ENCODE measurements around the gene PRICKLE2.

The PRICKLE2 gene

GRCh38 chr3:64223791-64224745 is 1.2 kb downstream of the PRICKLE2 start:
- no peak for DNase-seq (ENCODE audit: low spot score in 2 of 2)
- H3K9me3 Mint-ChIP-seq: no peaks in the 10 kb centered on the region
- no peak for ATAC-seq (replicated peaks; ENCODE audit: extremely low read depth, poor library complexity, severe bottlenecking)
- no peaks in the 10 kb centered on the region for H3K4me1 Mint-ChIP-seq
- H3K27ac Mint-ChIP-seq (ENCODE audit: low read depth): no peak overlapping the region
- no peaks in the 10 kb centered on the region for H3K36me3 Mint-ChIP-seq (ENCODE audit: insufficient read depth)
- no peak overlapping the region for H3K4me3 Mint-ChIP-seq
- H3K27me3 Mint-ChIP-seq: peaks cover 20% of the 10 kb centered on the region

GRCh38 chr3:64222501-64223111 is 2.7 kb downstream of the PRICKLE2 start:
- no peak for DNase-seq (ENCODE audit: low spot score in 2 of 2)
- Mint-ChIP-seq H3K4me1 (no peaks in the 10 kb centered on the region), H3K36me3 (ENCODE audit: insufficient read depth) (no peaks in the 10 kb centered on the region), H3K27ac (ENCODE audit: low read depth) (no peak overlapping the region), H3K9me3 (no peaks in the 10 kb centered on the region), H3K4me3 (no peak overlapping the region), H3K27me3 (peaks cover 18% of the 10 kb centered on the region)
- ATAC-seq (replicated peaks; ENCODE audit: extremely low read depth, poor library complexity, severe bottlenecking): no peak

GRCh38 chr3:64221571-64222257 is 3.6 kb downstream of the PRICKLE2 start:
- H3K27ac Mint-ChIP-seq (ENCODE audit: low read depth): no peak overlapping the region
- no peaks in the 10 kb centered on the region for H3K9me3 Mint-ChIP-seq
- no peaks in the 10 kb centered on the region for H3K4me1 Mint-ChIP-seq
- H3K4me3 Mint-ChIP-seq: no peak overlapping the region
- DNase-seq (ENCODE audit: low spot score in 2 of 2) (no peak), ATAC-seq (replicated peaks; ENCODE audit: extremely low read depth, poor library complexity, severe bottlenecking) (no peak)
- H3K27me3 Mint-ChIP-seq: peaks cover 9% of the 10 kb centered on the region
- no peaks in the 10 kb centered on the region for H3K36me3 Mint-ChIP-seq (ENCODE audit: insufficient read depth)

- DNase-seq (ENCODE audit: low spot score in 2 of 2) (no peak), ATAC-seq (replicated peaks; ENCODE audit: extremely low read depth, poor library complexity, severe bottlenecking) (no peak)
- Mint-ChIP-seq H3K9me3 (no peaks in the 10 kb centered on the region), H3K27me3 (peaks cover 8% of the 10 kb centered on the region), H3K27ac (ENCODE audit: low read depth) (no peak overlapping the region), H3K4me3 (no peak overlapping the region), H3K36me3 (ENCODE audit: insufficient read depth) (no peaks in the 10 kb centered on the region), H3K4me1 (no peaks in the 10 kb centered on the region)
These were observed 4.9 kb downstream of the PRICKLE2 start for GRCh38 chr3:64220161-64220914.

- H3K27me3 Mint-ChIP-seq: no peaks in the 10 kb centered on the region
- DNase-seq (ENCODE audit: low spot score in 2 of 2) (no peak), ATAC-seq (replicated peaks; ENCODE audit: extremely low read depth, poor library complexity, severe bottlenecking) (no peak)
- no peaks in the 10 kb centered on the region for H3K9me3 Mint-ChIP-seq
- no peaks in the 10 kb centered on the region for H3K4me1 Mint-ChIP-seq
- H3K4me3 Mint-ChIP-seq: no peak overlapping the region
- H3K27ac Mint-ChIP-seq (ENCODE audit: low read depth): no peak overlapping the region
- no peaks in the 10 kb centered on the region for H3K36me3 Mint-ChIP-seq (ENCODE audit: insufficient read depth)
These were observed 6.5 kb downstream of the PRICKLE2 start for GRCh38 chr3:64218746-64219145.

GRCh38 chr3:64218329-64218728 is 6.9 kb downstream of the PRICKLE2 start:
- H3K4me3 Mint-ChIP-seq: no peak overlapping the region
- H3K4me1 Mint-ChIP-seq: no peaks in the 10 kb centered on the region
- no peaks in the 10 kb centered on the region for H3K27me3 Mint-ChIP-seq
- H3K36me3 Mint-ChIP-seq (ENCODE audit: insufficient read depth): no peaks in the 10 kb centered on the region
- H3K27ac Mint-ChIP-seq (ENCODE audit: low read depth): no peak overlapping the region
- no peak for DNase-seq (ENCODE audit: low spot score in 2 of 2)
- no peaks in the 10 kb centered on the region for H3K9me3 Mint-ChIP-seq
- no peak for ATAC-seq (replicated peaks; ENCODE audit: extremely low read depth, poor library complexity, severe bottlenecking)

- Mint-ChIP-seq H3K36me3 (ENCODE audit: insufficient read depth) (no peaks in the 10 kb centered on the region), H3K4me1 (no peaks in the 10 kb centered on the region), H3K4me3 (no peak overlapping the region), H3K9me3 (no peaks in the 10 kb centered on the region), H3K27ac (ENCODE audit: low read depth) (no peak overlapping the region), H3K27me3 (no peaks in the 10 kb centered on the region)
- no peak for ATAC-seq (replicated peaks; ENCODE audit: extremely low read depth, poor library complexity, severe bottlenecking)
- no peak for DNase-seq (ENCODE audit: low spot score in 2 of 2)
These were observed 8.8 kb downstream of the PRICKLE2 start for GRCh38 chr3:64216274-64217147.

GRCh38 chr3:64215559-64215958 is 9.7 kb downstream of the PRICKLE2 start:
- DNase-seq (ENCODE audit: low spot score in 2 of 2) (no peak), ATAC-seq (replicated peaks; ENCODE audit: extremely low read depth, poor library complexity, severe bottlenecking) (no peak)
- H3K9me3 Mint-ChIP-seq: no peaks in the 10 kb centered on the region
- no peaks in the 10 kb centered on the region for H3K36me3 Mint-ChIP-seq (ENCODE audit: insufficient read depth)
- H3K4me1 Mint-ChIP-seq: no peaks in the 10 kb centered on the region
- H3K27me3 Mint-ChIP-seq: no peaks in the 10 kb centered on the region
- no peak overlapping the region for H3K27ac Mint-ChIP-seq (ENCODE audit: low read depth)
- no peak overlapping the region for H3K4me3 Mint-ChIP-seq

- DNase-seq (ENCODE audit: low spot score in 2 of 2): no peak
These were observed 10.2 kb downstream of the PRICKLE2 start for GRCh38 chr3:64215103-64215502.

GRCh38 chr3:64214381-64215018 is 10.8 kb downstream of the PRICKLE2 start:
- no peaks in the 10 kb centered on the region for H3K27me3 Mint-ChIP-seq
- DNase-seq (ENCODE audit: low spot score in 2 of 2): no peak
- H3K27ac Mint-ChIP-seq (ENCODE audit: low read depth): no peak overlapping the region
- no peaks in the 10 kb centered on the region for H3K9me3 Mint-ChIP-seq
- no peak overlapping the region for H3K4me3 Mint-ChIP-seq
- H3K36me3 Mint-ChIP-seq (ENCODE audit: insufficient read depth): no peaks in the 10 kb centered on the region
- H3K4me1 Mint-ChIP-seq: no peaks in the 10 kb centered on the region
- no peak for ATAC-seq (replicated peaks; ENCODE audit: extremely low read depth, poor library complexity, severe bottlenecking)

More at GRCh38 chr3:64215103-64215502, 10.2 kb downstream of the PRICKLE2 start:
- Mint-ChIP-seq H3K36me3 (ENCODE audit: insufficient read depth) (no peaks in the 10 kb centered on the region), H3K27me3 (no peaks in the 10 kb centered on the region), H3K4me3 (no peak overlapping the region), H3K27ac (ENCODE audit: low read depth) (no peak overlapping the region), H3K4me1 (no peaks in the 10 kb centered on the region), H3K9me3 (no peaks in the 10 kb centered on the region)
- ATAC-seq (replicated peaks; ENCODE audit: extremely low read depth, poor library complexity, severe bottlenecking): no peak

GRCh38 chr3:64213962-64214379 is 11.3 kb downstream of the PRICKLE2 start:
- Mint-ChIP-seq H3K4me3 (no peak overlapping the region), H3K27me3 (no peaks in the 10 kb centered on the region), H3K9me3 (no peaks in the 10 kb centered on the region), H3K36me3 (ENCODE audit: insufficient read depth) (no peaks in the 10 kb centered on the region), H3K27ac (ENCODE audit: low read depth) (no peak overlapping the region), H3K4me1 (no peaks in the 10 kb centered on the region)
- DNase-seq (ENCODE audit: low spot score in 2 of 2) (no peak), ATAC-seq (replicated peaks; ENCODE audit: extremely low read depth, poor library complexity, severe bottlenecking) (no peak)
